Inferior parietal cortex (tissue), 1 donor: ENCODE results near the gene S100A4.

Experiments used
- DNase-seq: peaks from one replicate; pipeline ENCODE4 v3.0.0-alpha.2; 2016; ENCODE audit errors: extremely low spot score

The S100A4 gene

GRCh38 chr1:153547560-153548551 lies 2.2 kb upstream of the S100A4 start:
- DNase-seq = no peak

GRCh38 chr1:153546796-153547559 lies 1.4 kb upstream of the S100A4 start:
- no peak for DNase-seq

- DNase-seq = no peak
Measured at GRCh38 chr1:153546371-153546770, 765 bp upstream of the S100A4 start.

GRCh38 chr1:153544453-153545066 lies 1.0 kb downstream of the S100A4 start:
- no peak for DNase-seq

- DNase-seq = no peak
Measured at GRCh38 chr1:153543736-153544135, 1.9 kb downstream of the S100A4 start.

GRCh38 chr1:153542956-153543711 lies 2.5 kb downstream of the S100A4 start:
- DNase-seq = no peak

DNA sequence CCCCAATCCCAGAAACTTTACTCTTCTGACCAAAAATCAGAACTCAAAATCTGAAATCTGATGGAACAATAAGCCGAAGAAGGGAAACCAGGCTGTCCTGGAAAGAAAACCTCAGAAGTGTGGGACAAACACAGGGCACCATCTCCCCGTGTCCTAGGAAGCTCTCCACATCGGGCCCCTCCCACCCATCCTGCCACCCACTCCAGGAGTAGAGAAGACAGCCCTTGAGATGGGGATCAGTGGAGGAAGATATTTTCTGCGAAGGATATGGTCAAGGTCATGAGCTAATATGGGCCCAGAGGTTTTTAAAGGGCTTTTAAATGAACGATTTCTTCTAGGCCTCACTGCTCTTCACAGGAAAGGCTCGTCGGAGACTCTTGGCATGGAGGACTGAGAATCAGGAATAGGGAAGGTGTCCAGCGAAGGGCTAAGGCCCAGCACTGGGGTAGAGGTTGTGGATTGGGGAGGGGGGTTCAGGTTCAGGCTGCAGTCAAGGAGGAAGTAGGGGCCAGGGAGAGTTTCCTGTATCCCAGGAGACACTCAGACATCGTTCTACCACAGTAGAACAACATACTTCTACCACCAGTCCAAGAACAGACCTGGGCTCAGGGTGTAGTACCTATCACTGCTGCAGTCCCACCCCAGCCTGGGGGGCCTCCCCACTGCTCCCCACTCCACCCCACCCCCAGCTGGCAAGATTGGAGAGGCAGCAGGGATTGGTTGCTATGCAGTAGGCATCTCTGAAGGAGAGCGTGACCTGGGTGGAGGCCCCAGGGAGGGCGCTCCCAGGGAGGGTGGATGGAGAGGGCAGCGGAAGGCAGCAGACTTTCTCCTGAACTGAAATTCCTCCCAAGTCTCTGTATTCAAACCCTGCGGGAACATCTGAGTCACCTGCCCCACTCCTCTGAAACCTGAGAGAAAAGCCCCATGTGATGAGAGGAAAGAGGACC lies 3.7 kb downstream of the S100A4 start:
- DNase-seq = no peak

DNA sequence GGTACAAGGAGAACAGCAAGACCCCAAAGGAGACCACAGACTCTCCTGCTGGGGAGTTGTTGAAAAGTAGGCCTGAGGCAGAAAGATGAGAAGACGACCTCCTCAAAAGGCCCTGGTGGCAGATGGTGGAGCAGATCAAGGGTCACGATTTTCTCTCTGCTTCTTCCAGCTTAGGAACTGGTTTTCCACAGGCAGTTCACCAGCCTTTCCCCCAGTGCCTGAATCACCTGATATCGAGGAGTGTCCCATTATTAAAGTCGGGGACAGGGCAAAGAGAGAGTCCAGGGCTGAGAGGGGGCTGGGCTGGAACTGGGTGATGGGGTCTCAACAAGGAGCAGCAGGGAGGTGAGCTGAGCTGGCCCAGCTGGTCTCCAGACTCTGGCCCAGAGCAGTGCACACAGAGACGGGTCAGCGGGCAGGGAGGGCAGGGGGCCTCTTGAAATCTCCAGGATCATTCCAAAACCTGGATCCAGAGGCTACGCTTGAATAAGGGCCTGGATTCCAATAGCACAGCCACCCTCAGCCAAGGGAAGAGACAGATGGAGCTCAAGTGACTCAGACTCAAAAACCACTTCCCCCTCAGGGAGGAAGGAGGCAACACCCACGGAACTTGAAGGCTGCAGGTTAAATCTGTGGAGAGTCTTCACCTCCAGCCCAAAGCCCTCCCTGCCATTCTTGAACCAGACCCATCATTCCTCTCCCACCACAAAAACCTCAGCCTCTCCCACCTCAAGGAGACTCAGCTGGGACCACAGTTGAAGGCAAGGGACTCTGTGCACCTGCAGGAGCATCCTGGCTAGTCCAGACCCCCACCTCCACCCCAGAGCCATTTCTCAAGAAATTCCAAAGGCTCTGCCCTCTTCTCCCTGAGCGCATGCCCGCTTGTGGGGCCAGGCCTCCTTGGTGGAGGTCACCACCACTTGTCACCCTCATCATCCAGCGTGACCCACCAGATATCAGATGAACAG lies 4.9 kb downstream of the S100A4 start, which contains the start of gene S100A5:
TSS of gene S100A5 (minus strand) at position 541 of the 968 bp plus-strand sequence. CDS start 743 bp downstream, outside the sequence.
- DNase-seq = peak; percentile 54

GRCh38 chr1:153539395-153540093 lies 6.1 kb downstream of the S100A4 start:
- DNase-seq = no peak

DNA sequence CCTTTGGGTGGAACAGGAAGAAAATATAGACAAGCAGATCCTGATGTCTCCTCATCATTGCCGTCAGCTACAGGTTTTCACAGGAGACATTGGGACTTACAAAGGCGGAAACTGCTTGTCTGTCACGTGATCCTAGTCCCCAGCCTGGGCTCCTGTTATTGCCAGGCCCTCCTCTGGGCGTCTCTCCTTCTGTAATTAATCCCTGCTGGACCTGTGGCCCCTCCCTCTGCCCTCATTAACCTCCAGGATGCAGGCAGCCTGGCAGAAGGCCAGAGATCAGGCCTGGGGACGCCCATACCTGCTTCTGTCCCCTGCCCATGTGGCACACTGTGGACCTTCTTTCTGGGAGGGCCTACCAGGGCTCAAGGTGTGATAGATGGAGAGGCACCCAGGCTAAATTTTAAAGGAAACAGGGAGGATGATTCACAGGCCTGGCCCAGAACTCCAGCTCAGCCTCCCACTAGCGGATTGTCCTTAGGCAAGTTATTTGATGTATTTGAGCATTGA lies 7.2 kb downstream of the S100A4 start:
- no peak for DNase-seq

GRCh38 chr1:153537376-153537730 lies 8.3 kb downstream of the S100A4 start:
- no peak for DNase-seq

GRCh38 chr1:153536671-153537375 lies 8.8 kb downstream of the S100A4 start:
- no peak for DNase-seq

DNA sequence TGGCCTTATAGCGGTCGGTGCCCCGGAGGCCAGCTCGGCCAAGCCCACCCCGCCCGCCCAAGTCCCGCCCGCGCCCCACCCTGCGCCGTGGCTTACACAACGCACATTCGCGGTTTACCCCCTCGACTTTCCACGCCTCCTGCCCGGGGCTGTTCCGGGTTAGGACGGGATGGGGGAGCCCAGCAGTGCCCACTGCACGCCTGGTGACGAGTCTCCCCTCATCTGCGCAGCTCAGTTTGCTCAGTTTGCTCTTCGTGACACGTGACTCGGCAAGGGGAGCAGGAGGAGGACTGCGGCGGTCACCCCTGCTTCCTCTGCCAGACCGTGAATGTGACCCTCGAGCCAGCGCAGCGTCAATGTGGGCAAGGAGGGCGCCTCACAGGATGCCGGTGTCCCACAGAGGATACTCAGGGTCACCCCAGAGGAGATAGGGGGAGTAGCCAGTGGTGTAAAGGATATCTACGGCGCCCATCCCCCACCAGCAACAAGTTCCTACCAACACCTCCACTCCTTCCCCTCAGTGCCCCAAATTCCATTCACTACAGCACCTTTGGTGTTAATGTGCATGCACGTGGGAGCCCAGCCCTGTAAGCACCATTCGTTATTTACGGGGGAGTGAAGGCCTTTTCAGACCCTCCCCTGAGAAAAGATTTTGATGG lies 9.5 kb downstream of the S100A4 start:
- DNase-seq = peak; percentile 63

DNA sequence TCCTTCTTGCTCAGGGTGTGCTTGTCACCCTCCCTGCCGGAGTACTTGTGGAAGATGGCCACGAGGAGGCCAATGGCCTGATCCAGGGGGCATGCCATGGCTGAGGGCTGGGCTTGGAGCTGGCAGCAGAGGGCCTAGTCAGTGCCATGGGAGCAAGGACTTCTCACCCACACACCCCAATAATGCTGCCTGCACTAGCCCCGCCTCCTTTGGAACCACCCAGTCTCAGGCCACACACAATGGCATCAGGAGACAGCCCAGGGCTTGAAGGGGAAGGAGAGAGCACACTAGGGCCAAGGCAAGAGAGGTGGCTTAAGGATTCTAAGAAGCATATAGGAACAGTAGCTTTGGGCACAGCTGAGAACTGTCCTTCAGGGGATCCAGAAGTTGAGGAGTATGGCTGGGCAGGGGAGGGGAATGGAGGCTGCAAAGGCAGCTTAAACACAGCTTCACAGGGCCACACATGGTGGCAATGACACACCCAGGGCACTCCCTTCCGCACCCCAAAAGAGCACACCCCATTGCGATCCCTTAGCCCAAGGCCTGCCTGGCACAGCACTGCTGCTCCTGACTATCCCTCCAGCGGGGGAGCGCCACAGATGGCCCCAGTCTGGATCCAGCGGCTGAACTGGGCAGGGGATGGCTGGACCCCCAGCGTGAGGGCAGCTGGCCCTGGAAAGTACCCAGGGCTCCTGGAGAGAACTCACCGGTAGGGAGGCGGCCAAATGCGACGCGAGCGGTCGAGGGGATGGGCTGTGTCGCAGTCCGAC lies 10.2 kb downstream of the S100A4 start, which contains the start of gene S100A6:
TSS of gene S100A6 (minus strand) at position 750 of the 770 bp plus-strand sequence. CDS start at position 98, 652 bp downstream.
- DNase-seq = no peak

GRCh38 chr1:153534925-153535241 lies 10.7 kb downstream of the S100A4 start:
- DNase-seq = no peak

DNA sequence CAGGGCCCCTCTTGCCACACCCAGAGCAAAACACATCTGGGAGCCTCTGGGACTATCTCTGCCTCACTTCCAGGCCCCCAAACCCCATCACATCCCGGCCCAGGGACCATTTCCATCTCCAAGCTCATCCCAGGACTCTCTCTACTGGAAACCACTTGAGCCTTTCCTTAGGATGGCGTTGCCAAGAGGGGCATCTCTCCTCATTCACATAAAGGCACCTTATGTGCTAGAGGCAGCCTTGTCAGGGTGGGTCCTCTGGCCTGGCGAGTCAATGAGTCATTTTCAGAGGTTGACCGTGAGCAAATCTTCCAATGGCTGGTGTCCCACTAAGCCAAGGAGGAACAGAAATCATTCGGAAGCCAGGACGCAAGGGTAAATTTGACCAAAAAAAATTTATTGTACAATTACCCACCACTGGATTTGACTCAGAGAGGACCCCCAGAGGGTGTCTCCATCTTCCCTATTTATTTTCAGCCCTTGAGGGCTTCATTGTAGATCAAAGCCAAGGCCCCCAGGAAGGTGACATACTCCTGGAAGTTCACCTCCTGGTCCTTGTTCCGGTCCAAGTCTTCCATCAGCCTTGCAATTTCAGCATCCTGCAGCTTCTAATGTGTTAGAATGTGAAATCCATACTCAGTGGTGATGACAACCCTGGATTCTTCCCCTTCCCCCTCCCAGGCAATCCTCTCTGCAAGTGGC lies 11.2 kb downstream of the S100A4 start:
- no peak for DNase-seq
